ENCODE measurements around the gene ABHD17A. TPM values are rescaled to one million over a fixed set of nuclear protein-coding genes. Genes with fewer than 3 reads are reported as not detected.

The ABHD17A gene
- total and polyA plus RNA-seq, 2 of the 8 experiments (the other 6 are each of a cell fraction or from before 2014, with no cell fraction given): 41.2 to 87.4 TPM

DNA sequence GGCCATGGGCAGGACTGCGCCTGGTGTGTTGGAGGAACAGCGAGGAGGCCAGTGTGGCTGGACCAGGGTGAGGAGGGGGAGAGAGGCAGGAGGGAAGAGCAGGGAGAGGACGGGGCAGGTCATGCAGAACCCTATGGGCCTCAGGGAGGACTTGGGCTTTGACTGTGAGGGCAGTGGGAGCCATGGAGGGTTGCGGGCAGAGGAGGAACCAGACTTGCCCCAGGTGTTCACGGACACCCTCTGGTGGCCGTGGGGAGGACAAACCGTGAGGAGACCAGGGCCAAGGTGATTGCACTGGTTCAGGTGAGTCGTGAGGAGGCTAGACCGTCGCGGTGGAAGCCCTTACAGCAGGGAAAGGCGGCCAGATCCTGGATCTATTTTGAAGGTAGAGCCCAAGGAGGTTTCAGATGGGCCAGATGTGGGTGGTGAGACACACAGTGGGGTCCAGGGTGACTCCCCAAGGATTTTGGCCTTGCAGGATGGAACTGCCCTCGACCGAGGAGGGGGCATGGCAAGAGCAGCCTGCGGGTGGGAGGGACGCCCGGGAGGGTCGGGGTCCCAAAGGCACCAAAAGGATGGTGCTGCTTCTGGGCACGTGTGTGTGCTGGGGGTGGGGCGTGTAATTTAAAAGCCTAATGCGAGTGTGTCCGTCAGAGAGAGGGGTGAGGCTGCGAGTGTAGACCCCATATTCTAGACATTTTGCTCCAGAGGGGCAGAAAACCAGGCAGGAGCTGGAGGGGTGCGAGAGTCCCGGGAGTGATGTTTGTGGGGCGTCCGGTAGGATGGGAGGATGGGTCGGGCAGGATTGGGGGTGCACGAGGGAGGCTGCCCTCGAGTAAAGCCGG is 34.3 kb downstream of the ABHD17A start (continued):
- TF ChIP-seq SIN3A (conservative IDR thresholded peaks at IDR 0.05 in 1 of 2, IDR thresholded peaks at IDR 0.05 in 1 of 2; ENCODE audit: low read depth in 1 of 2, low read length in 2 of 2) (no peak), TAF1 (IDR thresholded peaks at IDR 0.05; ENCODE audit: low read depth, low read length) (no peak)
